HepG2 (cell line): Measurements from ENCODE around the gene MBD3L2. TPM values are rescaled to one million over a fixed set of nuclear protein-coding genes. Genes with fewer than 3 reads are reported as not detected.

Source experiments
- CEBPB ChIP-seq: IDR thresholded peaks from 2 replicates; pipeline ENCODE4 v1.6.1; 2011; ENCODE audit warnings: low read depth, low read length, improper control_type of control experiment, borderline replicate concordance
- CENPBD1 ChIP-seq: sonication (generic); formaldehyde crosslinking; IDR thresholded peaks from 2 replicates; pipeline ENCODE4 v1.8.0; 2022; ENCODE audit warnings: missing genetic modification reagents, low read depth, mild to moderate bottlenecking, borderline replicate concordance
- HDAC1 ChIP-seq: sonication (generic); formaldehyde crosslinking; IDR thresholded peaks from 2 replicates; pipeline ENCODE4 v1.5.1; 2020; ENCODE audit warnings: mild to moderate bottlenecking, missing genetic modification reagents
- KDM2A ChIP-seq: sonication (generic); formaldehyde crosslinking; IDR thresholded peaks from 2 replicates; pipeline ENCODE4 v1.4.0; 2020; ENCODE audit warnings: low read depth, missing genetic modification reagents, borderline replicate concordance
- MTERF4 ChIP-seq: sonication (generic); formaldehyde crosslinking; IDR thresholded peaks from 2 replicates; pipeline ENCODE4 v1.8.0; 2023; ENCODE audit warnings: mild to moderate bottlenecking, missing genetic modification reagents
- SMAD1 ChIP-seq: sonication (generic); formaldehyde crosslinking; IDR thresholded peaks from 2 replicates; pipeline ENCODE4 v1.4.0; 2020; ENCODE audit warnings: missing genetic modification reagents, low read depth, mild to moderate bottlenecking, borderline replicate concordance
- SP1 ChIP-seq, 2 experiments: fragments of 450-650 bp in 1 of 2; sonication (generic) in 1 of 2; formaldehyde crosslinking in 1 of 2; IDR thresholded peaks; 2 replicates each; pipeline versions ENCODE4 v1.4.0 to v1.6.1; 2016 to 2020; ENCODE audit warnings: missing genetic modification reagents in 1 of 2
- STAT5B ChIP-seq: sonication (generic); formaldehyde crosslinking; IDR thresholded peaks from 2 replicates; pipeline ENCODE4 v1.4.0; 2020; ENCODE audit warnings: missing genetic modification reagents
- ZBTB3 ChIP-seq: sonication (generic); formaldehyde crosslinking; IDR thresholded peaks from 2 replicates; pipeline ENCODE4 v1.4.0; 2020; ENCODE audit warnings: low read depth, mild to moderate bottlenecking, moderate library complexity, missing genetic modification reagents, borderline replicate concordance
- ZNF276 ChIP-seq: sonication (generic); formaldehyde crosslinking; IDR thresholded peaks from 2 replicates; pipeline ENCODE4 v1.4.0; 2020; ENCODE audit warnings: mild to moderate bottlenecking, low read depth, missing genetic modification reagents
- ZNF460 ChIP-seq: sonication (generic); formaldehyde crosslinking; IDR thresholded peaks from 2 replicates; pipeline ENCODE4 v1.5.1; 2020; ENCODE audit warnings: missing genetic modification reagents, mild to moderate bottlenecking, borderline replicate concordance
- ZNF780A ChIP-seq: sonication (generic); formaldehyde crosslinking; IDR thresholded peaks from 2 replicates; pipeline ENCODE4 v1.8.0; 2022; ENCODE audit warnings: mild to moderate bottlenecking, missing genetic modification reagents, moderate library complexity
- ZNF850 ChIP-seq: sonication (generic); formaldehyde crosslinking; conservative IDR thresholded peaks from 2 replicates; pipeline ENCODE4 v1.9.0; 2021; ENCODE audit warnings: mild to moderate bottlenecking, missing genetic modification reagents
- polyA plus RNA-seq, 8 experiments: library from polyadenylated mRNA; depleted of rRNA in 3 of 8; stranded (reverse) in 7 of 8; unstranded in 1 of 8; fragments of >200 nt; fragmentation: Illumina TruSeq in 4 of 8; extraction: Trizol in 4 of 8; gene quantifications; 2 replicates each; pipeline versions ENCODE4 v1.2.1 to v1.2.3, GENCODE V29; 2011 to 2016; ENCODE audit warnings: low read depth in 4 of 8, missing spikeins in 1 of 8, mixed read lengths in 1 of 8; ENCODE audit not compliant: insufficient read depth in 1 of 8
- total RNA-seq, 5 experiments: library from RNA; depleted of rRNA; stranded (reverse); fragments of >200 nt; fragmentation: Illumina TruSeq; extraction: Trizol; gene quantifications; 2 replicates each; pipeline ENCODE4 v1.2.3, GENCODE V29; 2016; ENCODE audit warnings: low read depth in 1 of 5
- TF ChIP-seq, protein P1 (sequence below), 2 experiments: IDR thresholded peaks; 2 replicates each; pipeline ENCODE4 v1.6.1; 2011 to 2012; ENCODE audit warnings: low read length in 2 of 2, borderline replicate concordance in 1 of 2, low read depth in 1 of 2, mild to moderate bottlenecking in 1 of 2, moderate library complexity in 1 of 2
- TF ChIP-seq, protein P2 (sequence below): IDR thresholded peaks from 2 replicates; pipeline ENCODE4 v1.6.1; 2012; ENCODE audit warnings: low read depth, low read length, improper control_type of control experiment
- TF ChIP-seq, protein P3 (sequence below): sonication (generic); formaldehyde crosslinking; IDR thresholded peaks from 2 replicates; pipeline ENCODE4 v1.5.1; 2020; ENCODE audit warnings: mild to moderate bottlenecking, moderate library complexity, missing genetic modification reagents

Gene MBD3L2
- total and polyA plus RNA-seq, 2 of the 13 experiments (the other 11 are each of a cell fraction or from before 2014, with no cell fraction given): not detected

GRCh38 chr19:7069042-7069903, 20.2 kb downstream of the MBD3L2 start, which contains the start of gene ZNF557 (continued):
- TF ChIP-seq, protein P1, sequence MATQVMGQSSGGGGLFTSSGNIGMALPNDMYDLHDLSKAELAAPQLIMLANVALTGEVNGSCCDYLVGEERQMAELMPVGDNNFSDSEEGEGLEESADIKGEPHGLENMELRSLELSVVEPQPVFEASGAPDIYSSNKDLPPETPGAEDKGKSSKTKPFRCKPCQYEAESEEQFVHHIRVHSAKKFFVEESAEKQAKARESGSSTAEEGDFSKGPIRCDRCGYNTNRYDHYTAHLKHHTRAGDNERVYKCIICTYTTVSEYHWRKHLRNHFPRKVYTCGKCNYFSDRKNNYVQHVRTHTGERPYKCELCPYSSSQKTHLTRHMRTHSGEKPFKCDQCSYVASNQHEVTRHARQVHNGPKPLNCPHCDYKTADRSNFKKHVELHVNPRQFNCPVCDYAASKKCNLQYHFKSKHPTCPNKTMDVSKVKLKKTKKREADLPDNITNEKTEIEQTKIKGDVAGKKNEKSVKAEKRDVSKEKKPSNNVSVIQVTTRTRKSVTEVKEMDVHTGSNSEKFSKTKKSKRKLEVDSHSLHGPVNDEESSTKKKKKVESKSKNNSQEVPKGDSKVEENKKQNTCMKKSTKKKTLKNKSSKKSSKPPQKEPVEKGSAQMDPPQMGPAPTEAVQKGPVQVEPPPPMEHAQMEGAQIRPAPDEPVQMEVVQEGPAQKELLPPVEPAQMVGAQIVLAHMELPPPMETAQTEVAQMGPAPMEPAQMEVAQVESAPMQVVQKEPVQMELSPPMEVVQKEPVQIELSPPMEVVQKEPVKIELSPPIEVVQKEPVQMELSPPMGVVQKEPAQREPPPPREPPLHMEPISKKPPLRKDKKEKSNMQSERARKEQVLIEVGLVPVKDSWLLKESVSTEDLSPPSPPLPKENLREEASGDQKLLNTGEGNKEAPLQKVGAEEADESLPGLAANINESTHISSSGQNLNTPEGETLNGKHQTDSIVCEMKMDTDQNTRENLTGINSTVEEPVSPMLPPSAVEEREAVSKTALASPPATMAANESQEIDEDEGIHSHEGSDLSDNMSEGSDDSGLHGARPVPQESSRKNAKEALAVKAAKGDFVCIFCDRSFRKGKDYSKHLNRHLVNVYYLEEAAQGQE (IDR thresholded peaks at IDR 0.05; ENCODE audit: borderline replicate concordance in 1 of 2, low read depth in 1 of 2, low read length in 2 of 2): no peak
- TF ChIP-seq ZNF850 (CRISPR knock-in tag): no peak
- no peak for TF ChIP-seq CENPBD1
- no peak for TF ChIP-seq ZBTB3
- TF ChIP-seq CEBPB: no peak
- peak; percentile 66; the same call in 1 of the 2 replicates for TF ChIP-seq SMAD1 (CRISPR knock-in tag)
- no peak for TF ChIP-seq STAT5B (CRISPR knock-in tag)
- peak; percentile 67 for TF ChIP-seq KDM2A (CRISPR knock-in tag)
- peak; percentile 20; the same call in 1 of the 2 replicates for TF ChIP-seq SP1 (IDR thresholded peaks at IDR 0.05)
- TF ChIP-seq SP1 (CRISPR knock-in tag; IDR thresholded peaks at IDR 0.05): peak; percentile 47
- 0 out of 2 replicates have a peak, but pooled peaks have one; percentile 12 for TF ChIP-seq MTERF4 (CRISPR knock-in tag)
- peak; percentile 89 for TF ChIP-seq HDAC1
- TF ChIP-seq, protein P2, sequence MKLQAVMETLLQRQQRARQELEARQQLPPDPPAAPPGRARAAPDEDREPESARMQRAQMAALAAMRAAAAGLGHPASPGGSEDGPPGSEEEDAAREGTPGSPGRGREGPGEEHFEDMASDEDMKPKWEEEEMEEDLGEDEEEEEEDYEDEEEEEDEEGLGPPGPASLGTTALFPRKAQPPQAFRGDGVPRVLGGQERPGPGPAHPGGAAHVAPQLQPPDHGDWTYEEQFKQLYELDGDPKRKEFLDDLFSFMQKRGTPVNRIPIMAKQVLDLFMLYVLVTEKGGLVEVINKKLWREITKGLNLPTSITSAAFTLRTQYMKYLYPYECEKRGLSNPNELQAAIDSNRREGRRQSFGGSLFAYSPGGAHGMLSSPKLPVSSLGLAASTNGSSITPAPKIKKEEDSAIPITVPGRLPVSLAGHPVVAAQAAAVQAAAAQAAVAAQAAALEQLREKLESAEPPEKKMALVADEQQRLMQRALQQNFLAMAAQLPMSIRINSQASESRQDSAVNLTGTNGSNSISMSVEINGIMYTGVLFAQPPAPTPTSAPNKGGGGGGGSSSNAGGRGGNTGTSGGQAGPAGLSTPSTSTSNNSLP: no peak
- peak; percentile 52; the same call in 1 of the 2 replicates for TF ChIP-seq ZNF276 (CRISPR knock-in tag)
- TF ChIP-seq ZNF780A: no peak
- TF ChIP-seq ZNF460 (CRISPR knock-in tag): no peak
- TF ChIP-seq, protein P3, sequence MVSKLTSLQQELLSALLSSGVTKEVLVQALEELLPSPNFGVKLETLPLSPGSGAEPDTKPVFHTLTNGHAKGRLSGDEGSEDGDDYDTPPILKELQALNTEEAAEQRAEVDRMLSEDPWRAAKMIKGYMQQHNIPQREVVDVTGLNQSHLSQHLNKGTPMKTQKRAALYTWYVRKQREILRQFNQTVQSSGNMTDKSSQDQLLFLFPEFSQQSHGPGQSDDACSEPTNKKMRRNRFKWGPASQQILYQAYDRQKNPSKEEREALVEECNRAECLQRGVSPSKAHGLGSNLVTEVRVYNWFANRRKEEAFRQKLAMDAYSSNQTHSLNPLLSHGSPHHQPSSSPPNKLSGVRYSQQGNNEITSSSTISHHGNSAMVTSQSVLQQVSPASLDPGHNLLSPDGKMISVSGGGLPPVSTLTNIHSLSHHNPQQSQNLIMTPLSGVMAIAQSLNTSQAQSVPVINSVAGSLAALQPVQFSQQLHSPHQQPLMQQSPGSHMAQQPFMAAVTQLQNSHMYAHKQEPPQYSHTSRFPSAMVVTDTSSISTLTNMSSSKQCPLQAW (CRISPR knock-in tag): peak; percentile 83
